Keratinocyte (primary cell): ENCODE results near the gene SLFNL1. TPM values are rescaled to one million over a fixed set of nuclear protein-coding genes. Genes with fewer than 3 reads are reported as not detected.

Experiments
- DNase-seq: peaks from one replicate; pipeline ENCODE4 v3.0.0-alpha.2; 2011; ENCODE audit warnings: low read depth, missing footprints, low spot score
- FAIRE-seq: peaks from 2 replicates; lab custom pipeline; 2011; peaks lifted over from hg19 to GRCh38; lab: Jason Lieb, UNC
- H2AFZ ChIP-seq: 2 replicates; pipeline ENCODE4 v1.6.0; 2012; ENCODE audit warnings: low read length, control low read depth, inconsistent platforms; ENCODE audit not compliant: control insufficient read depth
- H3K27ac ChIP-seq: 2 replicates; pipeline ENCODE4 v1.5.1; 2011; ENCODE audit warnings: low read length; ENCODE audit not compliant: control insufficient read depth, insufficient read depth
- H3K27me3 ChIP-seq: 3 replicates; pipeline ENCODE4 v1.6.0; 2011; ENCODE audit warnings: low read length; ENCODE audit not compliant: control insufficient read depth, insufficient read depth; ENCODE audit errors: extremely low read depth
- H3K36me3 ChIP-seq, 2 experiments: 2 replicates in 1 of 2; 3 replicates in 1 of 2; pipeline ENCODE4 v1.5.1; 2011; ENCODE audit warnings: low read length in 2 of 2, mild to moderate bottlenecking in 1 of 2; ENCODE audit not compliant: control insufficient read depth in 2 of 2, insufficient read depth in 2 of 2; ENCODE audit errors: extremely low read depth in 1 of 2
- H3K4me1 ChIP-seq: 3 replicates; pipeline ENCODE4 v1.5.1; 2011; ENCODE audit warnings: low read length; ENCODE audit not compliant: control insufficient read depth, insufficient read depth; ENCODE audit errors: extremely low read depth
- H3K4me2 ChIP-seq: 3 replicates; pipeline ENCODE4 v1.6.0; 2011; ENCODE audit warnings: low read depth, low read length; ENCODE audit not compliant: control insufficient read depth, insufficient read depth; ENCODE audit errors: extremely low read depth
- H3K4me3 ChIP-seq, 3 experiments: fragments of 200-600 bp in 1 of 3; sonication (generic) in 1 of 3; 2 replicates in 2 of 3; 3 replicates in 1 of 3; pipeline ENCODE4 v1.5.1; 2011 to 2016; ENCODE audit warnings: low read length in 3 of 3, mild to moderate bottlenecking in 3 of 3, control low read depth in 2 of 3, inconsistent platforms in 1 of 3, low read depth in 1 of 3, mixed read lengths in 1 of 3, mixed run types in 1 of 3, moderate library complexity in 1 of 3; ENCODE audit not compliant: control insufficient read depth in 2 of 3, insufficient read depth in 2 of 3; ENCODE audit errors: extremely low read depth in 1 of 3
- H3K79me2 ChIP-seq: 2 replicates; pipeline ENCODE4 v1.6.0; 2012; ENCODE audit warnings: low read length; ENCODE audit not compliant: control insufficient read depth, insufficient read depth
- H3K9ac ChIP-seq: 3 replicates; pipeline ENCODE4 v1.6.0; 2011; ENCODE audit warnings: low read length; ENCODE audit not compliant: control insufficient read depth, insufficient read depth; ENCODE audit errors: extremely low read depth
- H3K9me1 ChIP-seq: 3 replicates; pipeline ENCODE4 v1.6.0; 2011; ENCODE audit warnings: low read length; ENCODE audit not compliant: control insufficient read depth, insufficient read depth; ENCODE audit errors: extremely low read depth
- H3K9me3 ChIP-seq: 2 replicates; pipeline ENCODE4 v1.5.1; 2012; ENCODE audit warnings: low read depth, low read length; ENCODE audit not compliant: control insufficient read depth
- H4K20me1 ChIP-seq: 3 replicates; pipeline ENCODE4 v1.6.0; 2011; ENCODE audit warnings: low read length; ENCODE audit not compliant: control insufficient read depth, insufficient read depth; ENCODE audit errors: extremely low read depth
- CTCF ChIP-seq, 3 experiments: IDR thresholded peaks in 1 of 3; conservative IDR thresholded peaks in 1 of 3; optimal IDR thresholded peaks in 1 of 3; 2 replicates in 2 of 3; 3 replicates in 1 of 3; pipeline versions ENCODE3 to v1.5.1; 2011; ENCODE audit warnings: low read length in 3 of 3, mild to moderate bottlenecking in 3 of 3, moderate library complexity in 2 of 3, control low read depth in 1 of 3, inconsistent platforms in 1 of 3; ENCODE audit not compliant: insufficient read depth in 2 of 3; ENCODE audit errors: extremely low read depth in 1 of 3
- EZH2 ChIP-seq: IDR thresholded peaks from one replicate; pipeline ENCODE4 v1.6.1; 2012; ENCODE audit warnings: inconsistent platforms, mild to moderate bottlenecking, low read length, moderate library complexity
- dilution Hi-C: fragments of 300-500 bp; cut with MboI; formaldehyde crosslinking; loops from one replicate; pipeline ENCODE4 v1.7.0; 2020; ENCODE audit warnings: low sequenced_read_pairs; ENCODE audit not compliant: extremely low pct_ligation_motif_present
- polyA minus RNA-seq, 3 experiments: library from RNA; depleted of rRNA, polyadenylated mRNA; stranded (reverse); fragments of >200 nt; gene quantifications; 1 replicate in 1 of 3; 2 replicates in 1 of 3; 3 replicates in 1 of 3; pipeline ENCODE4 v1.2.3, GENCODE V29; 2011
- polyA plus RNA-seq, 5 experiments: library from polyadenylated mRNA; depleted of rRNA in 3 of 5; stranded (reverse) in 3 of 5; stranded (forward) in 1 of 5; unstranded in 1 of 5; fragments of >200 nt; gene quantifications; 1 replicate in 1 of 5; 2 replicates in 3 of 5; 3 replicates in 1 of 5; pipeline versions ENCODE4 v1.2.1 to v1.2.3, GENCODE V29; 2011 to 2012; ENCODE audit warnings: missing spikeins in 2 of 5, low read depth in 1 of 5, low replicate concordance in 1 of 5

Gene SLFNL1
- 0.04 TPM in 1 of 3 replicates, not detected in the others for polyA plus RNA-seq
- not detected for polyA plus RNA-seq (2011; ENCODE audit: low read depth)
- polyA plus RNA-seq (2011; cell fraction: cytosol; rRNA removed), result not detected in 2 replicates
- 0.04 and 0.12 TPM in 2 replicates for polyA plus RNA-seq (2011; cell fraction: nucleus; rRNA removed)
- polyA plus RNA-seq (2012; ENCODE audit: low replicate concordance), result 0.40 and 0.54 TPM in 2 replicates
- 0.07 to 0.16 TPM in 2 of 3 replicates, not detected in the other for polyA minus RNA-seq
- not detected for polyA minus RNA-seq (2011; cell fraction: cytosol; rRNA and poly(A)+ RNA removed)
- 0.31 and 0.32 TPM in 2 replicates for polyA minus RNA-seq (2011; cell fraction: nucleus; rRNA and poly(A)+ RNA removed)

GRCh38 chr1:41021526-41022308 is at the start of gene SLFNL1:
Gene SLFNL1 (minus strand): TSS chr1:41021725. CDS start chr1:41020660, 1,065 bp downstream.
- Histone ChIP-seq H3K9ac (no peak within 1 kb of the TSS), H3K9me1 (peaks cover 2% of the 10 kb centered on the region), H3K9me3 (no peaks in the 10 kb centered on the region), H3K27ac (no peak within 1 kb of the TSS), H3K27me3 (no peaks in the 10 kb centered on the region), H3K36me3 (peaks cover 10 to 24% of the 10 kb centered on the region in 2 experiments), H4K20me1 (peaks cover 9% of the 10 kb centered on the region), H2AFZ (no peak within 1 kb of the TSS), H3K79me2 (no peaks in the 10 kb centered on the region), H3K4me2 (no peak within 1 kb of the TSS), H3K4me3 (no peak within 1 kb of the TSS), H3K4me1 (no peaks in the 10 kb centered on the region)
- peak in 1 of 3 experiments; percentile 15 for TF ChIP-seq CTCF (optimal IDR thresholded peaks at IDR 0.05 in 1 of 3, IDR thresholded peaks at IDR 0.05 in 1 of 3, conservative IDR thresholded peaks at IDR 0.05 in 1 of 3; ENCODE audit: extremely low read depth in 1 of 3, insufficient read depth in 2 of 3, low read length in 3 of 3)
- TF ChIP-seq EZH2, result no peak
- DNase-seq (no peak), FAIRE-seq (no peak)
- dilution Hi-C loops, result no loop called here

- no peak for FAIRE-seq
Observed at GRCh38 chr1:41056907-41057306, 35.4 kb upstream of the SLFNL1 start.

More at GRCh38 chr1:41056907-41057306, 35.4 kb upstream of the SLFNL1 start:
- Histone ChIP-seq H3K27me3 (no peaks in the 10 kb centered on the region), H3K9ac (no peak overlapping the region), H3K4me2 (no peak overlapping the region), H2AFZ (no peak overlapping the region), H3K9me3 (no peaks in the 10 kb centered on the region), H3K79me2 (no peaks in the 10 kb centered on the region), H3K4me3 (no peak overlapping the region), H3K36me3 (peaks cover 0 to 5% of the 10 kb centered on the region in 2 experiments), H3K4me1 (no peaks in the 10 kb centered on the region), H3K27ac (no peak overlapping the region), H4K20me1 (no peaks in the 10 kb centered on the region), H3K9me1 (no peaks in the 10 kb centered on the region)
- TF ChIP-seq EZH2 (no peak), CTCF (optimal IDR thresholded peaks at IDR 0.05 in 1 of 3, IDR thresholded peaks at IDR 0.05 in 1 of 3, conservative IDR thresholded peaks at IDR 0.05 in 1 of 3; ENCODE audit: extremely low read depth in 1 of 3, insufficient read depth in 2 of 3, low read length in 3 of 3) (no peak)
- no peak for DNase-seq
- dilution Hi-C loops, result no loop called here
